ENCODE data around the gene EPB41L4B. TPM values are rescaled to one million over a fixed set of nuclear protein-coding genes. Genes with fewer than 3 reads are reported as not detected.
A peak's percentile ranks its signal among the peaks of the same experiment; 100 is the strongest.

Gene EPB41L4B
- total and polyA plus RNA-seq, 2 of the 4 experiments (the other 2 are of a cell fraction): 0.36 to 0.54 TPM

GRCh38 chr9:109133533-109133932, 187.3 kb downstream of the EPB41L4B start:
- ATAC-seq (ENCODE audit: low read depth) (no peak), DNase-seq (no peak)
- CTCF ChIA-PET: interaction anchor here (1.0 kb wide), 1 partner anchor 12 kb away, joined by 3 read pairs; no protein-coding TSS in a partner anchor
- Histone ChIP-seq H2AK9ac (replicated peaks; ENCODE audit: low read depth, low read length, poor library complexity) (no peak overlapping the region), H2BK5ac (ENCODE audit: low read depth, low read length, poor library complexity, severe bottlenecking) (no peak overlapping the region), H3K4me2 (ENCODE audit: low read depth, low read length) (no peak overlapping the region), H3K36me3 (ENCODE audit: control insufficient read depth, insufficient read depth, low read length) (no peaks in the 10 kb centered on the region), H3K9me3 (ENCODE audit: control insufficient read depth, insufficient read depth, low read length) (no peaks in the 10 kb centered on the region), H3K27ac (ENCODE audit: insufficient read depth, low read length) (no peak overlapping the region), H4K20me1 (ENCODE audit: insufficient read depth, low read length) (no peaks in the 10 kb centered on the region), H3K9ac (ENCODE audit: low read depth, low read length) (no peak overlapping the region), H4K91ac (ENCODE audit: insufficient read depth, low read depth, low read length) (no peak overlapping the region), H3K14ac (replicated peaks; ENCODE audit: low read depth, low read length) (no peak overlapping the region), H4K5ac (ENCODE audit: low read depth, low read length) (no peak overlapping the region), H3K4me3 (ENCODE audit: insufficient read depth, low read depth, low read length) (no peak overlapping the region), H3K23ac (ENCODE audit: low read depth, low read length) (no peak overlapping the region), H2AK5ac (ENCODE audit: low read depth, low read length) (no peak overlapping the region), H4K8ac (ENCODE audit: low read depth in 2 of 2, low read length in 2 of 2) (no peak overlapping the region), H3K4ac (ENCODE audit: low read depth, low read length) (no peak overlapping the region), H3K9me1 (ENCODE audit: insufficient read depth, low read length) (no peaks in the 10 kb centered on the region), H2BK20ac (ENCODE audit: low read depth, low read length) (no peak overlapping the region), H2BK15ac (ENCODE audit: low read depth, low read length) (no peak overlapping the region), H3K56ac (ENCODE audit: extremely low read depth, insufficient read depth, low read length) (no peak overlapping the region), H2AFZ (replicated peaks; ENCODE audit: low read length, poor library complexity) (no peak overlapping the region), H2BK120ac (ENCODE audit: low read depth, low read length) (no peak overlapping the region), H3K27me3 (ENCODE audit: control insufficient read depth, insufficient read depth, low read length) (peaks cover 7% of the 10 kb centered on the region), H3K18ac (ENCODE audit: low read depth, low read length) (no peak overlapping the region), H3K79me1 (ENCODE audit: low read depth in 1 of 2, low read length in 2 of 2) (no peaks in the 10 kb centered on the region), H3K4me1 (ENCODE audit: control insufficient read depth, insufficient read depth, low read length) (no peaks in the 10 kb centered on the region)
- intact Hi-C loops (cut with micrococcal nuclease) (no loop called here), dilution Hi-C loops (cut with HindIII; ENCODE audit: low sequenced_read_pairs, unreplicated experiment) (no loop called here), in situ Hi-C loops (cut with MboI; ENCODE audit: low sequenced_read_pairs) (no loop called here)
- no TSS peak for BruUV-seq (replicated peaks)
- no CpG with 5 or more reads among the region's 2 CpGs for WGBS, 2 experiments (ENCODE audit: extremely low coverage in 2 of 2, insufficient read length in 1 of 2)
- POLR2A ChIA-PET (ENCODE audit: unreplicated experiment): no interaction called here
- TF ChIP-seq NFE2L2 (IDR thresholded peaks at IDR 0.05; ENCODE audit: low read depth, low read length) (no peak), MAFK (IDR thresholded peaks at IDR 0.05; ENCODE audit: low read depth, low read length) (peak; percentile 41)

All from IMR-90 (cell line).